Tibial nerve (tissue), 4 donors: ENCODE measurements around the gene CALHM2. TPM values are rescaled to one million over a fixed set of nuclear protein-coding genes. Genes with fewer than 3 reads are reported as not detected.

Experiments used
- DNase-seq, 2 donors: peaks; one replicate each; pipeline ENCODE4 v3.0.0-alpha.2; 2019; ENCODE audit warnings: low spot score in 2 of 2
- H3K27ac ChIP-seq, 4 donors: fragments of 200-600 bp; sonication (generic) in 3 of 4; one replicate each; pipeline ENCODE4 v1.5.1; 2017 to 2019; ENCODE audit warnings: mild to moderate bottlenecking in 1 of 4
- H3K27me3 ChIP-seq, 2 donors: fragments of 200-600 bp; sonication (generic) in 1 of 2; one replicate each; pipeline versions ENCODE4 v1.5.1 to v1.6.0; 2017 to 2019
- H3K36me3 ChIP-seq, 3 donors: fragments of 200-600 bp; sonication (generic); one replicate each; pipeline ENCODE4 v1.5.1; 2018 to 2019
- H3K4me1 ChIP-seq, 4 donors: fragments of 200-600 bp; sonication (generic) in 3 of 4; one replicate each; pipeline ENCODE4 v1.5.1; 2017 to 2019
- H3K4me3 ChIP-seq, 4 donors: fragments of 200-600 bp; sonication (generic) in 3 of 4; one replicate each; pipeline ENCODE4 v1.5.1; 2017 to 2019; ENCODE audit warnings: mild to moderate bottlenecking in 1 of 4, moderate library complexity in 1 of 4
- H3K9me3 ChIP-seq, 4 donors: fragments of 200-600 bp; sonication (generic) in 3 of 4; one replicate each; pipeline ENCODE4 v1.5.1; 2017 to 2019
- CTCF ChIP-seq, 5 experiments: fragments of 200-600 bp in 3 of 5; fragments of 450-650 bp in 2 of 5; sonication (generic) in 3 of 5; IDR thresholded peaks; one replicate each; pipeline ENCODE4 v1.5.1; 2016 to 2019; ENCODE audit warnings: antibody characterized with exemption in 5 of 5, mild to moderate bottlenecking in 3 of 5, moderate library complexity in 2 of 5
- EP300 ChIP-seq, 2 donors: sonication (generic); formaldehyde crosslinking; IDR thresholded peaks; one replicate each; pipeline ENCODE4 v1.6.1; 2017; ENCODE audit warnings: antibody characterized with exemption in 2 of 2, mild to moderate bottlenecking in 1 of 2
- POLR2A ChIP-seq, 2 donors: fragments of 450-650 bp; IDR thresholded peaks; one replicate each; pipeline ENCODE4 v1.6.1; 2017; ENCODE audit warnings: antibody characterized with exemption in 2 of 2, mild to moderate bottlenecking in 2 of 2, moderate library complexity in 2 of 2
- WGBS, 2 donors: methylation state at CpG; one replicate each; pipeline ENCODE4 v1.1.5; 2018; 5-methylcytosine and 5-hydroxymethylcytosine counted together
- total RNA-seq, 4 donors: library from RNA; depleted of rRNA; stranded (reverse); fragments of >200 nt; gene quantifications; one replicate each; pipeline ENCODE4 v1.1.0, GENCODE V29; 2016

Gene CALHM2
- total RNA-seq, 4 donors from 2014 or later, result 61.4 to 119 (median 65.6) TPM

GRCh38 chr10:103481974-103482531 lies 29.9 kb upstream of the CALHM2 start:
- H3K4me3 ChIP-seq, result no peak overlapping the region
- 32 to 50% methylated on average over 12 of the region's 12 CpGs for WGBS, 2 donors
- peak; percentile 49 to 73 (median 56) for TF ChIP-seq CTCF (IDR thresholded peaks at IDR 0.05)
- TF ChIP-seq POLR2A (IDR thresholded peaks at IDR 0.05), result no peak
- H3K27ac ChIP-seq, result no peak overlapping the region
- H3K9me3 ChIP-seq, result no peaks in the 10 kb centered on the region
- peak in 1 of 2 donors; percentile 87 for DNase-seq
- peaks cover 0 to 22% (median 0%) of the 10 kb centered on the region in 4 donors for H3K4me1 ChIP-seq
- no peaks in the 10 kb centered on the region for H3K36me3 ChIP-seq
- no peaks in the 10 kb centered on the region for H3K27me3 ChIP-seq

GRCh38 chr10:103480521-103480920 lies 28.4 kb upstream of the CALHM2 start:
- Histone ChIP-seq H3K27ac (no peak overlapping the region), H3K4me3 (no peak overlapping the region), H3K27me3 (no peaks in the 10 kb centered on the region), H3K4me1 (peaks cover 0 to 17% (median 0%) of the 10 kb centered on the region in 4 donors), H3K36me3 (no peaks in the 10 kb centered on the region), H3K9me3 (no peaks in the 10 kb centered on the region)
- TF ChIP-seq EP300 (IDR thresholded peaks at IDR 0.05) (no peak), CTCF (IDR thresholded peaks at IDR 0.05) (no peak), POLR2A (IDR thresholded peaks at IDR 0.05) (no peak)
- WGBS, 2 donors, result 55 to 56% methylated on average over 5 of the region's 5 CpGs
- no peak for DNase-seq

- H3K36me3 ChIP-seq, result no peaks in the 10 kb centered on the region
- no peak within 1 kb of the TSS for H3K4me3 ChIP-seq
- no peak for TF ChIP-seq POLR2A (IDR thresholded peaks at IDR 0.05)
- TF ChIP-seq CTCF (IDR thresholded peaks at IDR 0.05), result no peak
- no peak for TF ChIP-seq EP300 (IDR thresholded peaks at IDR 0.05)
- no peaks in the 10 kb centered on the region for H3K27me3 ChIP-seq
- 67 to 72% methylated on average over 7 of the region's 7 CpGs for WGBS, 2 donors
- DNase-seq, result no peak
- H3K27ac ChIP-seq, result no peak within 1 kb of the TSS
- no peaks in the 10 kb centered on the region for H3K9me3 ChIP-seq
- H3K4me1 ChIP-seq, result peaks cover 0 to 15% (median 0%) of the 10 kb centered on the region in 4 donors
These were observed 27.0 kb upstream of the CALHM2 start, which contains the start of gene CALHM3 for GRCh38 chr10:103479135-103479534. TSS of gene CALHM3 (minus strand) at chr10:103479240. CDS start at chr10:103479032, 208 bp downstream.

DNA sequence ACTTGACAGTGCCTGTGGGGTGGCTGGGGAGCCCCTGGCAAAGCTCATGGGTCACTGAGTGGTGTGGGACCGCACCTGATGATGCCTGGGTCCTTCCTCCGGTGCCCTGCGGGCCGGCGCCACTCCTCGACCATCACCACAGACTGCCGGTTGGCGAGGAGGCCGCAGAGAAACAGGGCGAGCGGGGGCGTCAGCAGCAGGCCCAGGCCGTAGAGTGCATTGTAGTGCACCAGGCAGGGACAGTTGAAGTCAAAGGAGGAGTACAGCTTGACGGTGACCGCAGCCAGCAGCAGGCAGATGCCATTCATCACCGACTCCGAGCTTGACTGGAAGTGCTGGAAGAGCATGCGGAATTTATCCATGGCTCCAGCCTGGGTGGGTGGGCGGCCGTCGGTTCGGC lies 26.5 kb upstream of the CALHM2 start:
- Histone ChIP-seq H3K27ac (no peak overlapping the region), H3K9me3 (no peaks in the 10 kb centered on the region), H3K27me3 (no peaks in the 10 kb centered on the region), H3K4me3 (no peak overlapping the region), H3K36me3 (no peaks in the 10 kb centered on the region), H3K4me1 (peaks cover 0 to 15% (median 0%) of the 10 kb centered on the region in 4 donors)
- WGBS, 2 donors, result 81 to 87% methylated on average over 22 of the region's 22 CpGs
- DNase-seq, result no peak
- TF ChIP-seq POLR2A (IDR thresholded peaks at IDR 0.05) (no peak), CTCF (IDR thresholded peaks at IDR 0.05) (no peak), EP300 (IDR thresholded peaks at IDR 0.05) (no peak)

- no peak for DNase-seq
- no peak overlapping the region for H3K4me3 ChIP-seq
- H3K9me3 ChIP-seq, result no peaks in the 10 kb centered on the region
- TF ChIP-seq EP300 (IDR thresholded peaks at IDR 0.05), result no peak
- no peak for TF ChIP-seq CTCF (IDR thresholded peaks at IDR 0.05)
- no peak for TF ChIP-seq POLR2A (IDR thresholded peaks at IDR 0.05)
- peaks cover 0 to 9% (median 3%) of the 10 kb centered on the region in 4 donors for H3K4me1 ChIP-seq
- H3K36me3 ChIP-seq, result no peaks in the 10 kb centered on the region
- H3K27me3 ChIP-seq, result no peaks in the 10 kb centered on the region
- WGBS, 2 donors, result 69 to 72% methylated on average over 11 of the region's 11 CpGs
- no peak overlapping the region for H3K27ac ChIP-seq
These were observed 24.0 kb upstream of the CALHM2 start for GRCh38 chr10:103476046-103476768.
